Measurements from ENCODE around the gene PPARG. TPM values are rescaled to one million over a fixed set of nuclear protein-coding genes. Genes with fewer than 3 reads are reported as not detected.

The PPARG gene
- total and polyA plus RNA-seq, 2 of the 13 experiments (the other 11 are each of a cell fraction or from before 2014, with no cell fraction given): 13.9 to 58.3 TPM

DNA sequence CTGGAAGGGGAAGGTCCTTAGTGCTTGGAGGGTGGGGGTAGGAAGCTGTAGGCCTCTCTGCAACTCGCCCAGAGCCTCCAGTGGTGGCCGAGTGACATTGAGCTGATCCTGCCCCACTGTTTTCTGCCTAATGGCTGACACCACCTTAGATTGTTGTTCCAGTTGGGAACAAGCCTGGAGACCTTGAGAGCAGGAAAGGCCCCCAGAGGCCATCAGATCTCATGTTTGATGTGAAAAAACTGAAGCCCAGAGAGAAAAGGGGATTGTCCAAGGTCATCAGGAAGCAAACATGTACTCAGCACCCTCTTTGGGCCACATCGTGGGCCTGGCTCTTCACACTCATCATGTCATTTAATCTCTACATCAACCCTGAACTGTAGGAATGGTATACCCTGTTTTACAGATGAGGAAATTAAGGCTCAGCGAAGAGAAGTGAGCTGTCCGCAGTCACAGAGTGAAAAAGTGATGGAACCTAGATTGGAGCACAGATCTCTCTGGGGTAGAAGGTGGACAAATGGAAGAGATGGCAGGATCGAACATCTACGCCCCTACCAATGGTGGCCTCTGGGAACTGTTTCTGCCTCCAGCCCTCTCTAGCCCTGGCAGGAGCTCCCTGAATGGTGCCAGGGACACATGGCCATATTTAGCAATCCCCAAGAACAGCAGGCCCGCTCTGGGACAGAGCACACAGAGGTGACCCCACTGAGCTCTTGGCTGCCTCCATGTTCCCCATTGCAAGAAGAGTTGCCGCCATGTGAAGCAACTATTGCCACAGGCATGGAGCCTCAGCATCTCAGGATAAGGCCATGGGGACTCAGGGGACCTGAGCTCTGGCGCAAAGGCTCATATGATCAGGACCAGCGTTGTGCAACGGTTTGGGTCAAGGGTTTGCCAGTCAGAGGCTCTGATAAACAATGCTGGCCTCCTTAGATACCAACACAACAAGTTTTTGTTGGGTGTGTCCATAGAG lies 163.8 kb downstream of the PPARG start (continued):
- TF ChIP-seq, protein P1, sequence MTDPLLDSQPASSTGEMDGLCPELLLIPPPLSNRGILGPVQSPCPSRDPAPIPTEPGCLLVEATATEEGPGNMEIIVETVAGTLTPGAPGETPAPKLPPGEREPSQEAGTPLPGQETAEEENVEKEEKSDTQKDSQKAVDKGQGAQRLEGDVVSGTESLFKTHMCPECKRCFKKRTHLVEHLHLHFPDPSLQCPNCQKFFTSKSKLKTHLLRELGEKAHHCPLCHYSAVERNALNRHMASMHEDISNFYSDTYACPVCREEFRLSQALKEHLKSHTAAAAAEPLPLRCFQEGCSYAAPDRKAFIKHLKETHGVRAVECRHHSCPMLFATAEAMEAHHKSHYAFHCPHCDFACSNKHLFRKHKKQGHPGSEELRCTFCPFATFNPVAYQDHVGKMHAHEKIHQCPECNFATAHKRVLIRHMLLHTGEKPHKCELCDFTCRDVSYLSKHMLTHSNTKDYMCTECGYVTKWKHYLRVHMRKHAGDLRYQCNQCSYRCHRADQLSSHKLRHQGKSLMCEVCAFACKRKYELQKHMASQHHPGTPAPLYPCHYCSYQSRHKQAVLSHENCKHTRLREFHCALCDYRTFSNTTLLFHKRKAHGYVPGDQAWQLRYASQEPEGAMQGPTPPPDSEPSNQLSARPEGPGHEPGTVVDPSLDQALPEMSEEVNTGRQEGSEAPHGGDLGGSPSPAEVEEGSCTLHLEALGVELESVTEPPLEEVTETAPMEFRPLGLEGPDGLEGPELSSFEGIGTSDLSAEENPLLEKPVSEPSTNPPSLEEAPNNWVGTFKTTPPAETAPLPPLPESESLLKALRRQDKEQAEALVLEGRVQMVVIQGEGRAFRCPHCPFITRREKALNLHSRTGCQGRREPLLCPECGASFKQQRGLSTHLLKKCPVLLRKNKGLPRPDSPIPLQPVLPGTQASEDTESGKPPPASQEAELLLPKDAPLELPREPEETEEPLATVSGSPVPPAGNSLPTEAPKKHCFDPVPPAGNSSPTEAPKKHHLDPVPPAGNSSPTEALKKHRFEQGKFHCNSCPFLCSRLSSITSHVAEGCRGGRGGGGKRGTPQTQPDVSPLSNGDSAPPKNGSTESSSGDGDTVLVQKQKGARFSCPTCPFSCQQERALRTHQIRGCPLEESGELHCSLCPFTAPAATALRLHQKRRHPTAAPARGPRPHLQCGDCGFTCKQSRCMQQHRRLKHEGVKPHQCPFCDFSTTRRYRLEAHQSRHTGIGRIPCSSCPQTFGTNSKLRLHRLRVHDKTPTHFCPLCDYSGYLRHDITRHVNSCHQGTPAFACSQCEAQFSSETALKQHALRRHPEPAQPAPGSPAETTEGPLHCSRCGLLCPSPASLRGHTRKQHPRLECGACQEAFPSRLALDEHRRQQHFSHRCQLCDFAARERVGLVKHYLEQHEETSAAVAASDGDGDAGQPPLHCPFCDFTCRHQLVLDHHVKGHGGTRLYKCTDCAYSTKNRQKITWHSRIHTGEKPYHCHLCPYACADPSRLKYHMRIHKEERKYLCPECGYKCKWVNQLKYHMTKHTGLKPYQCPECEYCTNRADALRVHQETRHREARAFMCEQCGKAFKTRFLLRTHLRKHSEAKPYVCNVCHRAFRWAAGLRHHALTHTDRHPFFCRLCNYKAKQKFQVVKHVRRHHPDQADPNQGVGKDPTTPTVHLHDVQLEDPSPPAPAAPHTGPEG (CRISPR knock-in tag; IDR thresholded peaks at IDR 0.05): no peak
- TF ChIP-seq RELA (CRISPR knock-in tag; IDR thresholded peaks at IDR 0.05) (no peak), ZNF652 (CRISPR knock-in tag; IDR thresholded peaks at IDR 0.05; ENCODE audit: borderline replicate concordance, low read depth) (no peak; the same call in 1 of the 2 replicates), ZNF737 (CRISPR knock-in tag; IDR thresholded peaks at IDR 0.05; ENCODE audit: borderline replicate concordance) (no peak), ZKSCAN5 (CRISPR knock-in tag; IDR thresholded peaks at IDR 0.05) (no peak), IKZF1 (IDR thresholded peaks at IDR 0.05) (no peak), MATR3 (CRISPR knock-in tag; IDR thresholded peaks at IDR 0.05) (no peak), PHB2 (IDR thresholded peaks at IDR 0.05; ENCODE audit: partially characterized antibody) (no peak), HOXA3 (CRISPR knock-in tag; IDR thresholded peaks at IDR 0.05) (peak; percentile 81), TSC22D2 (CRISPR knock-in tag; IDR thresholded peaks at IDR 0.05; ENCODE audit: borderline replicate concordance) (no peak), HNRNPK (IDR thresholded peaks at IDR 0.05; ENCODE audit: low read depth, low read length, poor library complexity, severe bottlenecking) (no peak), XBP1 (CRISPR knock-in tag; IDR thresholded peaks at IDR 0.05) (no peak), EED (CRISPR knock-in tag; IDR thresholded peaks at IDR 0.05) (no peak), CREM (IDR thresholded peaks at IDR 0.05) (peak; percentile 50; the same call in 1 of the 2 replicates), CREM (CRISPR knock-in tag; IDR thresholded peaks at IDR 0.05) (no peak)
- TF ChIP-seq, protein P2, sequence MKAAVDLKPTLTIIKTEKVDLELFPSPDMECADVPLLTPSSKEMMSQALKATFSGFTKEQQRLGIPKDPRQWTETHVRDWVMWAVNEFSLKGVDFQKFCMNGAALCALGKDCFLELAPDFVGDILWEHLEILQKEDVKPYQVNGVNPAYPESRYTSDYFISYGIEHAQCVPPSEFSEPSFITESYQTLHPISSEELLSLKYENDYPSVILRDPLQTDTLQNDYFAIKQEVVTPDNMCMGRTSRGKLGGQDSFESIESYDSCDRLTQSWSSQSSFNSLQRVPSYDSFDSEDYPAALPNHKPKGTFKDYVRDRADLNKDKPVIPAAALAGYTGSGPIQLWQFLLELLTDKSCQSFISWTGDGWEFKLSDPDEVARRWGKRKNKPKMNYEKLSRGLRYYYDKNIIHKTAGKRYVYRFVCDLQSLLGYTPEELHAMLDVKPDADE (CRISPR knock-in tag; IDR thresholded peaks at IDR 0.05): no peak
- TF ChIP-seq, protein P3, sequence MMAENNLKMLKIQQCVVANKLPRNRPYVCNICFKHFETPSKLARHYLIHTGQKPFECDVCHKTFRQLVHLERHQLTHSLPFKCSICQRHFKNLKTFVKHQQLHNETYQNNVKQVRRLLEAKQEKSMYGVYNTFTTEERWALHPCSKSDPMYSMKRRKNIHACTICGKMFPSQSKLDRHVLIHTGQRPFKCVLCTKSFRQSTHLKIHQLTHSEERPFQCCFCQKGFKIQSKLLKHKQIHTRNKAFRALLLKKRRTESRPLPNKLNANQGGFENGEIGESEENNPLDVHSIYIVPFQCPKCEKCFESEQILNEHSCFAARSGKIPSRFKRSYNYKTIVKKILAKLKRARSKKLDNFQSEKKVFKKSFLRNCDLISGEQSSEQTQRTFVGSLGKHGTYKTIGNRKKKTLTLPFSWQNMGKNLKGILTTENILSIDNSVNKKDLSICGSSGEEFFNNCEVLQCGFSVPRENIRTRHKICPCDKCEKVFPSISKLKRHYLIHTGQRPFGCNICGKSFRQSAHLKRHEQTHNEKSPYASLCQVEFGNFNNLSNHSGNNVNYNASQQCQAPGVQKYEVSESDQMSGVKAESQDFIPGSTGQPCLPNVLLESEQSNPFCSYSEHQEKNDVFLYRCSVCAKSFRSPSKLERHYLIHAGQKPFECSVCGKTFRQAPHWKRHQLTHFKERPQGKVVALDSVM (CRISPR knock-in tag; IDR thresholded peaks at IDR 0.05): 0 out of 2 replicates have a peak, but pooled peaks have one; percentile 11
- TF ChIP-seq, protein P4, sequence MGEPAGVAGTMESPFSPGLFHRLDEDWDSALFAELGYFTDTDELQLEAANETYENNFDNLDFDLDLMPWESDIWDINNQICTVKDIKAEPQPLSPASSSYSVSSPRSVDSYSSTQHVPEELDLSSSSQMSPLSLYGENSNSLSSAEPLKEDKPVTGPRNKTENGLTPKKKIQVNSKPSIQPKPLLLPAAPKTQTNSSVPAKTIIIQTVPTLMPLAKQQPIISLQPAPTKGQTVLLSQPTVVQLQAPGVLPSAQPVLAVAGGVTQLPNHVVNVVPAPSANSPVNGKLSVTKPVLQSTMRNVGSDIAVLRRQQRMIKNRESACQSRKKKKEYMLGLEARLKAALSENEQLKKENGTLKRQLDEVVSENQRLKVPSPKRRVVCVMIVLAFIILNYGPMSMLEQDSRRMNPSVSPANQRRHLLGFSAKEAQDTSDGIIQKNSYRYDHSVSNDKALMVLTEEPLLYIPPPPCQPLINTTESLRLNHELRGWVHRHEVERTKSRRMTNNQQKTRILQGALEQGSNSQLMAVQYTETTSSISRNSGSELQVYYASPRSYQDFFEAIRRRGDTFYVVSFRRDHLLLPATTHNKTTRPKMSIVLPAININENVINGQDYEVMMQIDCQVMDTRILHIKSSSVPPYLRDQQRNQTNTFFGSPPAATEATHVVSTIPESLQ (CRISPR knock-in tag; conservative IDR thresholded peaks at IDR 0.05): no peak

All from HepG2 (cell line).